ENCODE measurements around the gene CBFA2T2. TPM values are rescaled to one million over a fixed set of nuclear protein-coding genes. Genes with fewer than 3 reads are reported as not detected.
"Not testable (repeated sequence)": the region's sequence is repeated elsewhere in the genome, so short reads cannot be mapped to it uniquely, and the experiment has no call there.

The CBFA2T2 gene
- total and polyA plus RNA-seq, 8 donors = 2.9 to 29.9 (median 12.0) TPM

DNA sequence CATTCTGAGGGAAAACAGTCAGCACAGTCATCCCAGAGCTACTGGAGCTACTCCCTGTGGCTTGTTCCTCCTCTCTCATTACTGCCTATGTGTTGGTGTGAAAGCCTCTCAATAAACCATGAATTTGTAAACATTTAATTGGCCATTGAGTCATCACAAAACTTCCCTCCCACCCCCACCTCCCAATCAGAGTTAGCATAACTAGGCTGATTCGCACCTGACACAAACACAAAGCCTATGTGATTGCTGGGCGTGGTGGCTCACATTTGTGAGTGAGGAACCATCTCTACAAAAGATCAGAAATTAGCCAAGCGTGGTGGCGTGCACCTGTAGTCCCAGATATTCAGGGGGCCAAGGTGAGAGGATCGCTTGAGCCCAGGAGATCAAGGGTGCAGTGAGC lies 29.2 kb upstream of the CBFA2T2 start:
- no peaks in the 10 kb centered on the region for H3K36me3 ChIP-seq
- intact Hi-C loops (cut with DNase I; ENCODE audit: low total_unique reads) = no loop called here
- H3K27ac ChIP-seq = no peak overlapping the region
- TF ChIP-seq, protein P1, sequence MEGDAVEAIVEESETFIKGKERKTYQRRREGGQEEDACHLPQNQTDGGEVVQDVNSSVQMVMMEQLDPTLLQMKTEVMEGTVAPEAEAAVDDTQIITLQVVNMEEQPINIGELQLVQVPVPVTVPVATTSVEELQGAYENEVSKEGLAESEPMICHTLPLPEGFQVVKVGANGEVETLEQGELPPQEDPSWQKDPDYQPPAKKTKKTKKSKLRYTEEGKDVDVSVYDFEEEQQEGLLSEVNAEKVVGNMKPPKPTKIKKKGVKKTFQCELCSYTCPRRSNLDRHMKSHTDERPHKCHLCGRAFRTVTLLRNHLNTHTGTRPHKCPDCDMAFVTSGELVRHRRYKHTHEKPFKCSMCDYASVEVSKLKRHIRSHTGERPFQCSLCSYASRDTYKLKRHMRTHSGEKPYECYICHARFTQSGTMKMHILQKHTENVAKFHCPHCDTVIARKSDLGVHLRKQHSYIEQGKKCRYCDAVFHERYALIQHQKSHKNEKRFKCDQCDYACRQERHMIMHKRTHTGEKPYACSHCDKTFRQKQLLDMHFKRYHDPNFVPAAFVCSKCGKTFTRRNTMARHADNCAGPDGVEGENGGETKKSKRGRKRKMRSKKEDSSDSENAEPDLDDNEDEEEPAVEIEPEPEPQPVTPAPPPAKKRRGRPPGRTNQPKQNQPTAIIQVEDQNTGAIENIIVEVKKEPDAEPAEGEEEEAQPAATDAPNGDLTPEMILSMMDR (IDR thresholded peaks at IDR 0.05) = no peak
- TF ChIP-seq EP300 (IDR thresholded peaks at IDR 0.05) (no peak), POLR2A (IDR thresholded peaks at IDR 0.05) (no peak), POLR2AphosphoS5 (IDR thresholded peaks at IDR 0.05) (no peak)
- peaks cover 0 to 6% (median 0%) of the 10 kb centered on the region in 4 donors for H3K4me1 ChIP-seq
- DNase-seq = no peak
- no peaks in the 10 kb centered on the region for H3K27me3 ChIP-seq
- 81 to 98% (median 86%) methylated on average over 5 of the region's 5 CpGs for WGBS, 5 donors
- H3K9me3 ChIP-seq = no peaks in the 10 kb centered on the region
- H3K4me3 ChIP-seq = no peak overlapping the region

DNA sequence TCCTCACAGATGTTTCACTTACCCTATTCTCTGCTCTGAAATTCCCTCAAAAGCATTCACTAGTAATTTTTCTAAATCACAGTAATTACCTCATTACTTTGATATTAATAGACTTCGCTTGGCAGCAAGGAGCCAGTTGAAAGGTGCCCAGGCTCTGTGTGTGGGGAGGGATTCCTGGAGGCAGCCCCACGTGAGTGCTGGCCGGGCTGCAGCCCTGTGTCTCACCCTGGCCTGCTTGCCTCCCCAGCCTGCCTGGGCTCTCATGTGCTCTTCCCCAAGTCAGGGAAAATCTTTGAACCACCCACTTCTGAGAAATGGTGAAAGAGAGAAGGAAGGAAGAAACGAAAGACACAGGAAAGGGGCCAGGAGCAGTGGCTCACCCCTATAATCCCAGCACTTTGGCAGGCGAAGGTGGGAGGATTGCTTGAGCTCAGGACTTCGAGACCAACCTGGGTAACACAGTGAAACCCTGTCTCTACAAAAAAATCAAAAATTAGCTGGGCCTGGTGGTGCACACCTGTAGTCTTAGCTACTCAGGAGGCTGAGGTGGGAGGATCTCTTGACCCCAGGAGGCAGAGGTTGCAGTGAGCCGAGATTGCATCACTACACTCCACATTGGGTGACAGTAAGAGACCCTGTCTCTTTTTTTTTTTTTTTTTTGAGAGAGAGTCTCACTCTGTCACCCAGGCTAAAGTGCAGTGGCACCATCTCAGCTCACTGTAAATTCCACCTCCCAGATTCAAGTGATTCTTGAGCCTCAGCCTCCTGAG lies 26.4 kb upstream of the CBFA2T2 start:
- no peaks in the 10 kb centered on the region for H3K9me3 ChIP-seq
- no peaks in the 10 kb centered on the region for H3K36me3 ChIP-seq
- H3K27ac ChIP-seq = no peak overlapping the region
- TF ChIP-seq, protein P1 (IDR thresholded peaks at IDR 0.05) = no peak
- TF ChIP-seq POLR2AphosphoS5 (IDR thresholded peaks at IDR 0.05) = no peak
- TF ChIP-seq POLR2A (IDR thresholded peaks at IDR 0.05) = no peak
- TF ChIP-seq EP300 (IDR thresholded peaks at IDR 0.05) = no peak
- DNase-seq = no peak
- no peak overlapping the region for H3K4me3 ChIP-seq
- no peaks in the 10 kb centered on the region for H3K27me3 ChIP-seq
- 82 to 89% (median 88%) methylated on average over 7 of the region's 7 CpGs for WGBS, 5 donors
- intact Hi-C loops (cut with DNase I; ENCODE audit: low total_unique reads) = no loop called here
- H3K4me1 ChIP-seq = no peaks in the 10 kb centered on the region

DNA sequence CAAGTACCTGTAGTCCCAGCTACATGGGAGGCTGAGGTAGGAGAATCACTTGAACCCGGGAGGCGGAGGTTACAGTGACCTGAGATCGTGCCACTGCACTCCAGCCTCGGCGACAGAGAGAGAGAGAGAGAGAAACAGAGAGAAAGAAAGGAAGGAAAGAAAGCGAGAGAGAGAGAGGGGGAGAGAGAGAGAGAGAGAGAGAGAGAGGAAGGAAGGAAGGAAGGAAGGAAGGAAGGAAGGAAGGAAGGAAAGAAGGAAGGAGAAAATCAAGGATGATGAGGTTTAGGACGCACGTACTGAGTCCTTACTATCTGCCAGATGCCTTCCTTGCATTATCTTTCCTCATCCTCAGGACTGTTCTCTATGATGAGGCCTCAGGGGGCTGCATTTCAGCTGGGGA lies 25.1 kb upstream of the CBFA2T2 start:
- H3K27me3 ChIP-seq; H3K36me3 ChIP-seq; H3K4me3 ChIP-seq; DNase-seq; H3K4me1 ChIP-seq; H3K27ac ChIP-seq; H3K9me3 ChIP-seq; intact Hi-C loops (cut with DNase I; ENCODE audit: low total_unique reads): not testable (repeated sequence)
- 85 to 94% (median 88%) methylated on average over 8 of the region's 8 CpGs for WGBS, 5 donors

DNA sequence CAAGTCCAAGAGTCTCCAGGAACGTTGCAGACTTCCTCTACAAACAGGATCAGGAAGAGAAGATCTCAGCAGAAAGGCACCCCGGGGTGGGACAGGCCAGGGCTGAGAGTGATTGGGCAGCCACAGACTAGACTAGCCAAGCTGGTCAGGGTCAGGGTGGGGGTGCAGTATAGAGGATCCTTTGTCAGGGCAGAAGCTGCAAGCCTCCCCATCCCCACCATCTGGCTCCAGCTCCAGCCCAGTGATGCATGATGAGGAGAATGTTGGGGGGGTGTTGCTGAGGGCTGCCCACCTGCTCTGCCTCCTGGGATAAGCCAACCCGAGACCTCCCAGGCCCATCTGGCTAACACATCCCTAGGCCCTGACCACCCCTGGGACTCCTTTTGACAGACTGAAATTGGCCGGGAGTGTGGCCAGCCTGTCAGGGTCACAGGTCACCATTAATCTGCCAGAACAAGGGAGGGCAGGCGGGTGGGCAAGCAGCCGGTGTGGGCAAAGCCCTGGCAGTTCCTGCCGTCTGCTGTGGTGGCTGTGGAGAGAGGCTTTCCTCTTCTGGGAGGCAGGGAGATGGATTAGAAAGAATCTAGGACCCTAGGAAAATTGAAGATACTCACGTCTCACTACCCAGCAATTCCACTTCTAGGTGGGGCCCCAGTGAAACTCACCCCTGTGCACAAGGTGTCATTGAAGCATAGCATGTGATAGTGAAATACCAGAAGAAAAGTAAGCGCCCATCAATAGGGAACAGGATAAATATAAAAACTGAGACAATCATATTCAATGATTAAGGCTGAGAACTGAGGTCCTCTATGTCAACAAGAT lies 24.2 kb upstream of the CBFA2T2 start:
- H3K4me3 ChIP-seq = no peak overlapping the region
- no peaks in the 10 kb centered on the region for H3K27me3 ChIP-seq
- intact Hi-C loops (cut with DNase I; ENCODE audit: low total_unique reads) = no loop called here
- H3K9me3 ChIP-seq = no peaks in the 10 kb centered on the region
- peak in 1 of 2 donors; percentile 62 for DNase-seq
- 55 to 67% (median 62%) methylated on average over 8 to 9 of the region's 9 CpGs for WGBS, 5 donors
- no peaks in the 10 kb centered on the region for H3K4me1 ChIP-seq
- H3K36me3 ChIP-seq = no peaks in the 10 kb centered on the region
- TF ChIP-seq POLR2A (IDR thresholded peaks at IDR 0.05) = no peak
- TF ChIP-seq, protein P1 (IDR thresholded peaks at IDR 0.05) = no peak
- TF ChIP-seq EP300 (IDR thresholded peaks at IDR 0.05) = no peak
- H3K27ac ChIP-seq = no peak overlapping the region

DNA sequence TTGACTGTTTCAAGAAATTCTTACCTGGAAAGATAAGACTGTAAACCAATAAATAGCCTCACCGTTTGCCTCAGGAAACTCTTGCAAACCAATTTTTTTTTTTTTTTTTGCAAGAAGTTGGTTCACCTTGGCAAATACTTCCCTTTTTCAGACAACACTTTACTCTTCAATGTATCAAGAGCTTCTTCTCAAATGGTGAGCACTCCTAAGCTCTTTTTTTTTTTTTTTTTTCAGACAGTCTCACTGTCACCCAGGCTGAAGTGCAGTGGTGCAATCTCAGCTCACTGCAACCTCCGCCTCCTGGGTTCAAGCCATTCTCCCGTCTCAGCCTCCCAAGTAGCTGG lies 23.6 kb upstream of the CBFA2T2 start:
- no peaks in the 10 kb centered on the region for H3K9me3 ChIP-seq
- TF ChIP-seq EP300 (IDR thresholded peaks at IDR 0.05) (no peak), POLR2A (IDR thresholded peaks at IDR 0.05) (no peak), POLR2AphosphoS5 (IDR thresholded peaks at IDR 0.05) (no peak)
- TF ChIP-seq, protein P1 (IDR thresholded peaks at IDR 0.05) = no peak
- no peaks in the 10 kb centered on the region for H3K27me3 ChIP-seq
- H3K4me3 ChIP-seq = no peak overlapping the region
- no peaks in the 10 kb centered on the region for H3K4me1 ChIP-seq
- no peak for DNase-seq
- 77 to 92% (median 79%) methylated on average over 3 of the region's 3 CpGs for WGBS, 5 donors
- no peak overlapping the region for H3K27ac ChIP-seq
- intact Hi-C loops (cut with DNase I; ENCODE audit: low total_unique reads) = no loop called here
- H3K36me3 ChIP-seq = no peaks in the 10 kb centered on the region

All from stomach (tissue), 9 donors.